Measurements from ENCODE around the gene FRG1. TPM values are rescaled to one million over a fixed set of nuclear protein-coding genes. Genes with fewer than 3 reads are reported as not detected.
"Not testable (repeated sequence)": the region's sequence is repeated elsewhere in the genome, so short reads cannot be mapped to it uniquely, and the experiment has no call there.

The FRG1 gene
- total RNA-seq, 2 experiments from 2014 or later: 54.0 to 61.2 TPM

DNA sequence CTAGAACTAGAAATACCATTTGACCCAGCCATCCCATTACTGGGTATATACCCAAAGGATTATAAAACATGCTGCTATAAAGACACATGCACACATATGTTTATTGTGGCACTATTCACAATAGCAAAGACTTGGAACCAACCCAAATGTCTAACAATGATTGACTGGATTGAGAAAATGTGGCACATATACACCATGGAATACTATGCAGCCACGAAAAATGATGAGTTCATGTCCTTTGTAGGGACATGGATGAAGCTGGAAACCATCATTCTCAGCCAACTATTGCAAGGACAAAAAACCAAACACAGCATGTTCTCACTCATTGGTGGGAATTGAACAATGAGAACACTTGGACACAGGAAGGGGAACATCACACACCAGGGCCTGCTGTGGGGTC, 28.6 kb downstream of the FRG1 start:
- CTCF ChIA-PET, H3K4me3 Mint-ChIP-seq, POLR2A ChIA-PET, H3K27me3 Mint-ChIP-seq, H3K27ac Mint-ChIP-seq, DNase-seq, H3K4me1 Mint-ChIP-seq: not testable (repeated sequence)
- Mint-ChIP-seq H3K36me3 (ENCODE audit: low read depth) (peaks cover 11% of the 10 kb centered on the region), H3K9me3 (peaks cover 18% of the 10 kb centered on the region)

DNA sequence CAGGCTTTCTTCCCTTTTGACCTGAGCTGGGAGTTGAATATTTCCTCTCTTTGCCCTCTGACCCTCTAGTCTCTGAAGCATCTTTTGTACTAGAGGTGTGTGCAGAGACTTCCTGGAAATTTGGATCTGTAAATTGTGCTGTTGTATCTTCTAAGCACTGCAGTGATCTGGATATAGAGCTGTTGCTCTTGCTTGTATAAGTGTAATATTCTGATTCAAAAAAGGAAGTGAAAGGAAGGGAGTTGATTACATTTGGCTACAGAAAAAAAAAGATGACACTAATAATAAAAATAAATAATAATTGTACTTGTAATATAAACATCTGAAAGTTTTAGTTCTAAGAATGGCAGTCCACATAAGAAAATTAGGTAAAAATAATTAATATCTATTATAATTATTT, 33.0 kb downstream of the FRG1 start:
- no peak overlapping the region for H3K27ac Mint-ChIP-seq
- peaks cover 3% of the 10 kb centered on the region for H3K9me3 Mint-ChIP-seq
- no peaks in the 10 kb centered on the region for H3K36me3 Mint-ChIP-seq (ENCODE audit: low read depth)
- DNase-seq: no peak
- H3K4me1 Mint-ChIP-seq: no peaks in the 10 kb centered on the region
- ChIA-PET POLR2A (interaction anchor here (0.7 kb wide), 1 partner anchor 9 kb away, joined by 3 read pairs; no protein-coding TSS in a partner anchor), CTCF (no interaction called here)
- peaks cover 12% of the 10 kb centered on the region for H3K27me3 Mint-ChIP-seq
- H3K4me3 Mint-ChIP-seq: no peak overlapping the region

DNA sequence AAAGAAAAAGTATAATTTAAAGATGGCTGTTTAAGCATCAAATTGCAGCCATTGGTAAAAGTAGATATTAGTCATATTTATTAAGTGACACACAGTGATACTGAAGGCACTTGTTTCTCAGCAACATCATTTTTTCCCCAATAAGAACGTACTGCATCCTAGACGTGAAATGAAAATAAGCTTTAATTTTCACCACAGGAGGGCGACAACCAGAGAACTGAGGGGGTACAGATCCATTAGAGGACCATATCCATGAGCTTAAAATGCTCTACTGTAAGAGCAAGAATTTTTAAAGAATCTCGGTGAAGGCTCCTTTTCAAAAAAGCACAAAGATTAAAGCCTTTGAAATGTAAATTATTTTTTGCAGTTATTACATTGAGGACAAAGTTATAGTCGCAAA, 33.4 kb downstream of the FRG1 start:
- Mint-ChIP-seq H3K9me3 (peaks cover 3% of the 10 kb centered on the region), H3K36me3 (ENCODE audit: low read depth) (no peaks in the 10 kb centered on the region), H3K4me1 (no peaks in the 10 kb centered on the region), H3K4me3 (no peak overlapping the region), H3K27ac (no peak overlapping the region), H3K27me3 (peaks cover 12% of the 10 kb centered on the region)
- POLR2A ChIA-PET: interaction anchor here (0.7 kb wide), 1 partner anchor 9 kb away, joined by 3 read pairs; no protein-coding TSS in a partner anchor
- no peak for DNase-seq
- CTCF ChIA-PET: no interaction called here

DNA sequence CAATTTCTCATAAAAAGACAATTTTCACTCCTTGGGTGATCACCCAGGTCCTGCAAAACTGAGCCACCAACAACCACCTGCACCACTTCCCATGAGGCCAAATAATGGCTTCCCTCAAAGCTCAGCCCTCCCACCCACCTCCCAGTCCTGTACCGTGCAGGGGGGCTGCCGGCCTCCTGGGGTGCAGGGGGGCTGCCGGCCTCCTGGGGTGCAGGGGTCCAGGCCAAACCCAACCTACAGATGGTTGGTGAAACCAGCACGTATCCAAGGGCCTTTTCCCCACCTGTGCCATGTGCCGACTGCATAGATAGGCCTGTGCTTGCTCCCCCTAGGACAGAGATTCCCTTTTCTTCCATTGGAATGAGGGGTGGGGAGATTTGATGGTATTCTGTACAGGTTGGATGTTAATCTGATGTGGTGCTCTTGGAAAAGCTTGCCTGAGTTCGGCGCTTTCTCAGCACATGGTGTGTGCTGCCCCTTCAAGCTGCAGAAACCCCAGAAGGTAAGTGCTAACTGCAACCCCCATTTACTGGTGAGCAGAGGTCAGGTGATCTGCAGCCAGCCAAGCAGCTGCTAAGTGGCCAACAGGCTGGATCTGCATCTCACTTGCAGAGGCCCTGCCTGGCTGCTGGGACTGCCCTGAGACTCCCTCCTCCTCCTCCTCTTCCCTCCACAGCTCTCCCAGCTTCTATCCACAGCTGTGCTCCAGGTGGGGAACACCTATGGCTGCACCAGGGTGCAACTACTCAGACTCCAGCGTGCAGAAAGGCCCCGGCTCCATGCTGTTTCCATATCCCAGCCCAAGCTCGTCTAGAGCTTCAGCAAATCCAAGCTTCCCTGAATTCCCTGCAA, 38.8 kb downstream of the FRG1 start:
- CTCF ChIA-PET: interaction anchor here (0.6 kb wide), 1 partner anchor 19 kb away, joined by 3 read pairs; no protein-coding TSS in a partner anchor
- H3K4me3 Mint-ChIP-seq: no peak overlapping the region
- H3K27me3 Mint-ChIP-seq: peaks cover 4% of the 10 kb centered on the region
- H3K9me3 Mint-ChIP-seq: peaks cover 3% of the 10 kb centered on the region
- DNase-seq: no peak
- H3K36me3 Mint-ChIP-seq (ENCODE audit: low read depth): no peaks in the 10 kb centered on the region
- POLR2A ChIA-PET: no interaction called here
- no peak overlapping the region for H3K27ac Mint-ChIP-seq
- H3K4me1 Mint-ChIP-seq: no peaks in the 10 kb centered on the region

DNA sequence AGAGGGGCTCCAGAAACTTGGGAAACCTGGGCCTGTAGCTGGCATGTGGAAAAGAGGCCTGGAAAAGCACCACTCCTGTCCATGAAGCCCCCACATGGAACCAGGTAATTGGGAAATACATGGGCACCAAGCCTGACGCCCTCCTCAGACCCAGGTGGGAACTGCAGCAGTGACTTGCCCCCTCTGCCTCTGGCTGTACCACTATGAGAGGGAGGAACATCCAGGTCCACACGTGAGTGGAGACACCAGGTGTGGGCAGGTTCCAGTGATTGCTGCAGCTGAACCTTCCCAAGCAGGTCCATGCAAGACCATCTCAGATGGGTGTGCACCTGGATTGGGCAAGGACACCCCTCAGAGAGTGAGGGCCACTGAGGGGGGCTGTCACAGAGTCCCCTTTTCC, 39.6 kb downstream of the FRG1 start:
- CTCF ChIA-PET: interaction anchor here (0.6 kb wide), 1 partner anchor 18 kb away, joined by 3 read pairs; no protein-coding TSS in a partner anchor

DNA sequence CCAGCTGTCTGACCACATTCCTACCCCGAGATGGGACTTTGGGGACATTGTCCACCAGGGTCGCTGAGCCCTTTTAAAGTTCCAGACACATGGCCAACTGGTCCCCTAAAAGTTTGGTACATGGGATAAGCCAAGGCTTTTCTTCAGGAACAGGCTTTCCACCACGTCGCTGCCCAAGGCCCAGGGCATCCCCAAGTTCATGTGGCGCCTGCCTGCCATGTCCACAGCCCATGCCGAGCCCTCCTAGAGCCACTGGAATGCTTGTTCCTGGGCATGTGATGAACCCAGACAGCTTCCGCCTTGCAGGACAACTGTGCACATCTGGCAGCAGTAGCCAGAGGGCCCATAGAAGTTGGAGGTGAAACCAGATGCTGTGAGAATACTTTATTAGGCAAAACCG, 41.3 kb downstream of the FRG1 start:
- no peak for DNase-seq
- ChIA-PET POLR2A (no interaction called here), CTCF (no interaction called here)
- no peak overlapping the region for H3K27ac Mint-ChIP-seq
- no peak overlapping the region for H3K4me3 Mint-ChIP-seq
- no peaks in the 10 kb centered on the region for H3K27me3 Mint-ChIP-seq
- no peaks in the 10 kb centered on the region for H3K36me3 Mint-ChIP-seq (ENCODE audit: low read depth)
- no peaks in the 10 kb centered on the region for H3K4me1 Mint-ChIP-seq
- H3K9me3 Mint-ChIP-seq: peaks cover 3% of the 10 kb centered on the region

More for the DNA sequence above, 39.6 kb downstream of the FRG1 start:
- DNase-seq; H3K4me3 Mint-ChIP-seq; H3K27ac Mint-ChIP-seq; H3K9me3 Mint-ChIP-seq; H3K36me3 Mint-ChIP-seq (ENCODE audit: low read depth); H3K27me3 Mint-ChIP-seq; H3K4me1 Mint-ChIP-seq; POLR2A ChIA-PET: not testable (repeated sequence)

DNA sequence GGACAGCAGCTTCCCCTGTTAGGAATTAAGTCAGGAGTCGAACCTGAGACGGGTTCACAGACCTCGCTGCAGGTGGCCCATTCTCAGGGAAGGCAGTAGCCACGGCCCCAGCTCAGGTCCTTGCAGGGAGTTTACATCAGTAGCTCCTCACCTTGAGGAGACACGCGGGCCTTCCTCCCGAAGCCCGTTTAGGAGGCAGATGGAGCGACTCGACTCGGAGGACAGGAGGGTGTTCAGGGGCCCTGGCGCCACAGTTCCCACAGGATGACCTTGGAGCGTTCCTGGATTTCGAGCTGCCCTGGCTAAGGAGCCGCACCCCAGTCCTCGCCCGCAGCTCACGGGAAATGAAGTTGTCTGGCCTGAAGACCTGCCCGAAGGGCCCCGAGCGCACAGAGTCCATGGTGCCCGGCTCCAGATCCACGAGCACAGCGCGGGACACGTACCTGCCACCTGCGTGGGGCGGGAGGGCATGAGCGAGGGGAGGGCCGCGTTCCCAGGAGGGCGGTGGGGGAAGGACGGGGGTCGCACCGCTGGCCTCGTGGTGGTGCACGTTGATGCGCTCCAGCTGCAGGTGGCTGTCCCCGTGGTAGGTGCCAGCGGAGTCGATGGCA, 43.3 kb downstream of the FRG1 start:
- CTCF ChIA-PET; H3K27me3 Mint-ChIP-seq; H3K4me3 Mint-ChIP-seq; DNase-seq; H3K4me1 Mint-ChIP-seq; H3K36me3 Mint-ChIP-seq (ENCODE audit: low read depth); POLR2A ChIA-PET; H3K27ac Mint-ChIP-seq; H3K9me3 Mint-ChIP-seq: not testable (repeated sequence)

DNA sequence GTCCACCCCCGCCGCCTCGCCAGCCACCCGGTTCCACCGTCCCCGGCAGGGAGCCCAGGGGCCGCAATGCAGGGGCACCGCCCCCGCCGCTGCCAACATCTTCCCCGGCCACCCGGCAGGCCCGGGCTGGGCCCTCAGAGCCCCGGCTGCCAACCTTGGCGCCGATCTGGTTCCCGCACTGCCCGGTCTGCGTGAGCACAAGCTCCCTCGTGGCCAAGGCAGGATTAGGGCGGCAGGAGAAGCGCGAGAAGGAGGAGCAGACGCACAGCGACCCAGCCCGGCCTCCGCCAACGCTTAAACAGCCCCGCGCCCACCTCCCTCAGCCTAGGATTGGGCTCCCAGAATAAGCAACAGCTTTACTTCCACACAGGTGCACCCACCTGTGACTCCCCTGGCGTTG, 44.0 kb downstream of the FRG1 start:
- H3K27ac Mint-ChIP-seq; H3K9me3 Mint-ChIP-seq; H3K4me3 Mint-ChIP-seq; CTCF ChIA-PET; H3K27me3 Mint-ChIP-seq; DNase-seq; H3K36me3 Mint-ChIP-seq (ENCODE audit: low read depth); H3K4me1 Mint-ChIP-seq; POLR2A ChIA-PET: not testable (repeated sequence)

DNA sequence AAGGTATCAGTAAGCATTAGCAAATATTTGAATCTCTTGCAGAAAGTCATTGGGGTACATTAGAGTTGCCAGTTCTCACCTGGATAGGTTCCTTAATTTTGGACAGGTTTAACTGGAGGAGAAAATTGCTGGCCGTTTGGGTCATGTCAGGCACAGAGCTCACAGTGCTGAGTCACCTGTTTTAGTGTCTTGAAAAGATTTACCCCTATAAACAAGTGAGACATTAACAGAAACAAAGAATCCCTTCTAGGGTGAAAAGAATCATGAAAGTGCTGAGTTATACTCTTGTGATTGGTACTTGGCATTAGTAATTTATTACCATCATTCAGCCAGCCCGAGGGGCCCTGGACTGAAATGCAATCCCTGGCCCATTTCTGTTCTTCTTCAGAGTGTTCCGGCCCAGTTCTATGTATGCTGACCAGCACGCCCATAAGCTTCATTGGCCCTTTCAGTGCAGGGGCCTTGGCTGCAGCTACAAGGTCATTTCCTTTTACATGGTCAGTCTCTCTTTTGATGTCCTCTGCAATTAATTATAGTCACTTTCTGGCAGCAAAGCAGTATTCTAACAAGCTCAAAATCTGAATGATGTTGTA, 45.1 kb downstream of the FRG1 start:
- H3K4me1 Mint-ChIP-seq; H3K27ac Mint-ChIP-seq; H3K4me3 Mint-ChIP-seq; H3K9me3 Mint-ChIP-seq; POLR2A ChIA-PET; DNase-seq; H3K27me3 Mint-ChIP-seq; CTCF ChIA-PET; H3K36me3 Mint-ChIP-seq (ENCODE audit: low read depth): not testable (repeated sequence)

DNA sequence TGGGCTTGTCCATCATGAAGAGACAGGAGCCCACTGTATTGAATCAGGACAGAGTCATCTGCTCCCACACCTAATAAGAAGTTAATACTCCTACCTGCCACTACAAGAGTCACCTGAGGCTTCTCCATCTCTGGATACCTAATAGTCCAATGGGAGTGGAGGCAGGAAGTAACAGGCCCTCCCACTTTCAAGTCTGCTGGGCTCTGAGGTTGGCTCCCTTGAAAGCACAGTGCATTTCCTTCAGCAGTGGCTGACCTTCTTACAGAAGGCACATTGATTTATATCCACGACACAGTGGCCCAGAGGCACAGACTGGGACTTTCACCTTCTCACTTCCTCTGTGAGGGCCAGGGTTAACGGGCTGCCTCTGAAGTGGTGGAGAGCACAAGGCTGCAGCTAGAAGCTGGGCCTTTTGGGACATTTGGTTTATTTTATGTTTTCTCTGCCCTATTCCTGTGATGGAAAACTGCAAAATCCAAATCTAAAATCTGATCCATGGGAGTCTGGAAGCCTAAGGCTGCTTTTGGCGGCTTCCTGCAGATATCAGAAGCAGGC, 48.3 kb downstream of the FRG1 start:
- Mint-ChIP-seq H3K27ac (no peak overlapping the region), H3K4me1 (no peaks in the 10 kb centered on the region), H3K4me3 (no peak overlapping the region), H3K36me3 (ENCODE audit: low read depth) (no peaks in the 10 kb centered on the region), H3K9me3 (no peaks in the 10 kb centered on the region), H3K27me3 (peaks cover under 1% of the 10 kb centered on the region)
- ChIA-PET POLR2A (no interaction called here), CTCF (no interaction called here)
- DNase-seq: no peak

DNA sequence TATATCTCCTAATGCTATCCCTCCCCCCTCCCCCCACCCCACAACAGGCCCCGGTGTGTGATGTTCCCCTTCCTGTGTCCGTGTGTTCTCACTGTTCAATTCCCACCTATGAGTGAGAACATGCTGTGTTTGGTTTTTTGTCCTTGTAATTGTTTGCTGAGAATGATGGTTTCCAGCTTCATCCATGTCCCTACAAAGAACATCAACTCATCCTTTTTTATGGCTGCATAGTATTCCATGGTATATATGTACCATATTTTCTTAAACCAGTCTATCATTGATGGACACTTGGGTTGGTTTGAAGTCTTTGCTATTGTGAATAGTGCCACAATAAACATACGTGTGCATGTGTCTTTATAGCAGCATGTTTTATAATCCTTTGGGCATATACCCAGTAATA, 49.3 kb downstream of the FRG1 start:
- POLR2A ChIA-PET; H3K4me1 Mint-ChIP-seq; H3K4me3 Mint-ChIP-seq; H3K36me3 Mint-ChIP-seq (ENCODE audit: low read depth); H3K27ac Mint-ChIP-seq; H3K27me3 Mint-ChIP-seq; DNase-seq; CTCF ChIA-PET; H3K9me3 Mint-ChIP-seq: not testable (repeated sequence)

All from activated CD4-positive, alpha-beta T cell treated with anti-CD3 and anti-CD28 coated beads, Interleukin-2, amount 10 ng/mL, durations not matched to agents 7 days and 5 days (primary cell).